Inflammatory macrophage treated with lipopolysaccharide for 4 hours (primary cell): ENCODE results near the gene SCGB1D1.

Experiments
- DNase-seq: peaks from one replicate; pipeline ENCODE4 v3.0.0-alpha.2; 2020

The SCGB1D1 gene, protein sequence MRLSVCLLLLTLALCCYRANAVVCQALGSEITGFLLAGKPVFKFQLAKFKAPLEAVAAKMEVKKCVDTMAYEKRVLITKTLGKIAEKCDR

DNA sequence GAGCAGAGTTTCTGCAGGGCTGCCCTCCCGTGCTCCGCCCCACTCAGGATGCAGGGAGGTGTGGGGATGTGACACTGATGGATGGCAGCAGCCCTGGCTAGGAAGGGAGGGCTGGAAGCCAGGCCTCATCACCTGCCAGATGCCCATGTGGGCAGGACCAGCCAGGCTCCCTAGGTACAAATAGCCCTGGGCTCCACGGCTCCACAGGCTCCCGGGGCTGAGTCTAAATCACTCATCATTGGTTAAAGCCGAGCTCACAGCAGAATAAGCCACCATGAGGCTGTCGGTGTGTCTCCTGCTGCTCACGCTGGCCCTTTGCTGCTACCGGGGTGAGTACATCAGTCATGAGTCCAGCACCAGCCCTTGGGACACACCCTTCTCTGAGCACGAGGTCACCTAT, at the start of gene SCGB1D1:
Gene SCGB1D1, plus strand, starts transcription at position 206 of the 400 bp plus-strand sequence. Its CDS starts 69 bp downstream, at position 275.
- DNase-seq = no peak

DNA sequence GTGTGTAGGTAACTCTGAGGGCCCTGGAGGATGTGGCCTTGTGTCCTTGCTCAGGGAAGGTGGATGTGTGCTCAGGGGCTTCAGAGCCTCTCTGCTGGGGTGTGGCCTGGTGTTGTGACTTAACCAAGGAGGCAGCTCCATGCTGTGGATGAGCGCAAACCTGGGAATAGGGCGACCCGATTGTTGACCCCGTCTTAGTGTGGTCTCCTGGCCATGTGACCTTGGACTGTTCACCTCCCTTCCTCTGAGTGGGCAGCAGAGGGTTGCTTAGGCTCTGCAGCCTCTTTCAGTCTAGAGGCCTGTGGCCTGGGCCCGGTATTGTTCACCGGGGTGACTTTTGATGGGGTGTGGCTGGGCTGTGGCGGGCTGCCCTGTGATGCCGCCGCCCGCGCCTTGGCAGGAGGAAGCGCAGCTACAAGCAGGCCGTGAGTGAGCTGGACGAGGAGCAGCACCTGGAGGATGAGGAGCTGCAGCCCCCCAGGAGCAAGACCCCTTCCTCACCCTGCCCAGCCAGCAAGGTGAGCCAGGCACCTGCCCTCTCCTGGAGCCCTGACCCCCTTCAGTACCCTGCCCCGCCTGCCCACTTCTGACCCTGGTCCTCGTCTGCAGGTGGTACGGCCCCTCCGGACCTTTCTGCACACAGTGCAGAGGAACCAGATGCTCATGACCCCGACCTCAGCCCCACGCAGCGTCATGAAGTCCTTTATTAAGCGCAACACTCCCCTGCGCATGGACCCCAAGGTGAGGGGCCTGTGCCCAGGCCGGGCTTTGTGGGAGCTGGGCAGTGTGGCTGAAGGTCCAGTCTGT, 49.5 kb upstream of the SCGB1D1 start:
- no peak for DNase-seq

DNA sequence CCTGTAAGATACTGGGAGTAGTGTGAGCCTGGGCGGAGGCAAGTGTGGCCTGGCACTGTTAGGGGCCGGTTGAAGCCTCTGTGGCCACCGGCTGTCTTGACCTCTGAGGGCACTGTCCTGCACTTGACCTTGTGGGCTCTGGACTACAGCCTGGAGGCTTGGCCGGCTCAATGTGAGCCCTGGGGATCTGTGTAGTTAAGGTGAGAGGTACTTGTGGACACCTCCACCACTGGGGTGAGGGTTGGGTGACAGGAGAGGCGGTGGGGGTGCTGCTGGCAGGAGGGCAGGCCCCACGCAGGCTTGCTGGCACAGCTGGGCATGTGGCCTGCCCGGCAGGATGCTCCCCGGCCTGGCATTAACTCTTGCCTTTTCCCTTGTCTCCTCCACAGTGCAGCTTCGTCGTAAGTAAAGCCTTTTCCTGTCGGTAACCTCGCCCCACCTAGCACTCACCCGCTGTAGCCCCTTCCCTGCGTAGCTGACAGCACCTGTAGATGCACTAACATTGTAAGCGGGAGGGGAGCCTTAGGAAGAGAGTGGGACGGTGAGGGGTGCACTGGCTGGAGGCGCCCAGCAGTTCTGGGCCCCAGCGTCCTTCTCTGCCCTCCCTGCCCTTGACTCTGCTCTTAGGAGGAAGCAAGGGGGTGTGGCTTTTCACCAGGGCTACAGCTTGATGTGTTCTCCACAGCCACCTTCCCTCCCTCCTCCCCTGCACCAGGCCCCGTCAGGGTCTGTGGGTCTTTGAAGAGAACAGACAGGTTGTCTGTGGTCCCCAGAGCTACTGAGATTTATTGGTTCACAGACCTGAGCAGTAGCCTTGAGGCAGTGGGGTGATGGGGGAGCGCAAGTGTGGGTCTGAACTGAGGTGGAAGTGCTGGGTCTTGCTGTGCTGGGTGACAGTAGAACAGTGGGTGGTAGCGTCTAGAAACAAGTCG, 48.6 kb upstream of the SCGB1D1 start:
- no peak for DNase-seq

DNA sequence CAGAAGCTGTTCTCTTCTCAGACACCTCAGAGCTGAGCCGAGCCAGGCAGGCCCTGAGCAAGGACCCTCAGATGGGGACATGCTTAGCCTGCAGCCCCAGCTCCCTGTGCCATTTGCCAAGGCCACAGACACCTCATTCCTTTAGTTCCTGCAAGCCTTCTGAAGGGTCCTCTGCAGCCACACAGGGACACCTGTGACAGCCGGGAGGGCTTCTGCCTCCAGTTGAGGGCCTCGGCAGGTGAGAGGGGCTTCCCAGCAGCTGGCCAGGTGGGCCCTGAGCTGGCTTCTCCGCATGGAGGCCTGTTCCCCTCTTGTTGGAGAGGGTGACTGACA, 48.0 kb upstream of the SCGB1D1 start:
- DNase-seq = no peak

DNA sequence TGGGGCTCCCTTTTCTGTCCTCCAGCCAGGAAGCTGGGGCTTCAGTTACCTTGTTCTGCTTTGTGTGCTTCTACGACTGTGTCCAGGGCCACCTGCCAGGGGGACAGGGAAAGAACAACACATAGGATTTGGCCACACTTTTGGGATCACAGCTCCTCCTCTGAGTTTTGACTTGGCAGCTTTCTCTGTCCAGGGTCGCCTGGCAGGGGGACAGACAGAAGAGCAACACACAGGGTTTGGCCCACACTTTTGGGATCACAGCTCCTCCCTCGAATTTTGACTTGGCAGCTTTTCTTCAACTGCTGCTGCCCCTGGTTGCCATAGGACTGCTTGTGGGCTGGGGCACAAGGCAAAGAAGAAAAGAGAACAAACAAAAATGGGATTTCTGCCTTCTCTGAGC, 47.1 kb upstream of the SCGB1D1 start:
- no peak for DNase-seq

DNA sequence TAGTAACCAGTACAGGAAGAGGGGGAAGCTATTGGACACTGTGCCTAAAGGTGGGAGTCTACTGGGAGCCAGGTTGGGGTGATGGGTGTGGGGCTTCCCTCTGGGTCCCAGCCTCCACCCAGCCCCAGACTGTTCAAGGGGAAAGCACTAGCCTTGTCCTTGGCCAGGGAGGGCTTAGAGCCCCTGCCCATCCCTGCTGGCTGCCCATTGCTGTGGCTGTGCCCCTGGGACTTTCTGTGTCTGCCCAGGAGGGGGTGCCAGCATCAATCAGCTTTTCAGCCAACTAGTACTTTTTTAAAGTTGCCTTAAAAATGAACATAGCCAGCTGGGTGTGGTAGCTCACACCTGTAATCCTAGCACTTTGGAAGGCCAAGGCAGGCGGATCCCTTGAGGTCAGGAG, 46.3 kb upstream of the SCGB1D1 start:
- no peak for DNase-seq

DNA sequence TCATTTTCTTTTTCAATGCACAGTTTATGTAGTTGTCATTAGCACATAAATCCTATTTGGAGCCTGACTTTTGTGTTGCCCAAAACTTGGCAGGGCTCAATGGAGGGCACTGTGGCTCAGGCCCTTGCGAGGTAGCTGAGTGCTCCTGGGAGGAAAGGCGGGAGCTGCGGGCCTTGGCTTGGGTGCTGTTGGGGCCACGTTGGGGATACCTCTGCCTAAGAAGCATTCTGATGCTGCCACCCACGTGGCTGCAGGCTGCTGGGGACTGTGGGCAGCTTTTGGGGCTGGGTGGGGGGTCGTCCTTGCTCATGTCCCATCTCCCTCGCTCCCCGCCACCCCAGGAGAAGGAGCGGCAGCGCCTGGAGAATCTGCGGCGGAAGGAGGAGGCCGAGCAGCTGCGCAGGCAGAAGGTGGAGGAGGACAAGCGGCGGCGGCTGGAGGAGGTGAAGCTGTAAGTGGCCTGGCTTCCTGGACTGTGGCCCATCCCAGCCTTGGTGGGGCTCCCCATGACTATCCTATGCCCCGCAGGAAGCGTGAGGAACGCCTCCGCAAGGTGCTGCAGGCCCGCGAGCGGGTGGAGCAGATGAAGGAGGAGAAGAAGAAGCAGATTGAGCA, 45.3 kb upstream of the SCGB1D1 start:
- no peak for DNase-seq

DNA sequence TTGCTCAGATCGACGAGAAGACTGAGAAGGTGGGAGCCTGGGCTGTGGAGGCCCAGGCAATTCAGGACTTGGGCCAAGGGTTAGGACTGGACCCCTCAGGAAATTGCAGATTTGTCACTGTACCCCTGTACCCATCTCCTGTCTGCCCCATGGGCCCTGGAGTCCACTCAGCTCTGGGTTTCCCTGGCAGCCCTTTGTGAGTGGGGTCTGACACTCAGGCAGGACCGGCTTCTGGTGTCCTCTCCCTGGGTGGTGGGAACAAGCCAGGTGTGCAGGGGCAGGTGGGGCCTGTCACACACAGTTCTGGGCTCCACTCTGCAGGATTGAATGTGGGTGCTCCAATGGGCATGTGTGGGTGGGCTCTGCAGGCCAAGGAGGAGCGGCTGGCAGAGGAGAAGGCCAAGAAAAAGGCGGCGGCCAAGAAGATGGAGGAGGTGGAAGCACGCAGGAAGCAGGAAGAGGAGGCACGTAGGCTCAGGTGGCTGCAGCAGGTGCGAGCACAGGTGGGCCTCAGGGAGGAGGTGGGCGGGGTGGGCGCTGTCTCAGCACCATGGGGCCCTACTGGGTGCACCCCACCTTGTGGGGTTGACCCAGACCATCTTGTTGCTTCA, 44.6 kb upstream of the SCGB1D1 start:
- DNase-seq = no peak

DNA sequence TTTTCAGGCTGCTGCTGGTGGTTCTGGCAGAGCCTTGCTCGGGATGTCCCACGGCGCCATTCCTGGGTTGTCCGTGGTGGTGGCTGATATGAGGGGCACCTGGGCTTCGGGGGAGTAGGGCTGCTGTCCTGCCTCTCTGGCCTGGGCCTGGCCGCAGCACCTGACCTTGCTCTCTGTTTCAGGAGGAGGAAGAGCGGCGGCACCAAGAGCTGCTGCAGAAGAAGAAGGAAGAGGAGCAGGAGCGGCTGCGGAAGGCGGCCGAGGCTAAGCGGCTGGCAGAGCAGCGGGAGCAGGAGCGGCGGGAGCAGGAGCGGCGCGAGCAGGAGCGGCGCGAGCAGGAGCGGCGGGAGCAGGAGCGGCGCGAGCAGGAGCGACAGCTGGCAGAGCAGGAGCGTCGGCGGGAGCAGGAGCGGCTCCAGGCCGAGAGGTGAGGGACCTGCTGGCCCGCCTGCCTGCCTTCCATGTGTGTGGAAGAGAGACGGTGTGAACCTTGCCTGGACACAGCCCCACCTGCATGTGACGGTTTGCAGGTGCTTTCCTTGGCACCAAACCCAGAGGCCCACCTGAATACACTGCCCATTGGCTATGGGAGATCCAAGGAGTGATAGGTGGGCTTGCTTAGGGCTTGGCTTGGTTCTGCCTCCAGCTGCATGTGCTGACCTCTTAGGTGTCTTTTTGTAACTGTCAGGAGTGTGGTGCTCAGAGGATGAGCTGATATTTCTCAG, 43.4 kb upstream of the SCGB1D1 start:
- no peak for DNase-seq

DNA sequence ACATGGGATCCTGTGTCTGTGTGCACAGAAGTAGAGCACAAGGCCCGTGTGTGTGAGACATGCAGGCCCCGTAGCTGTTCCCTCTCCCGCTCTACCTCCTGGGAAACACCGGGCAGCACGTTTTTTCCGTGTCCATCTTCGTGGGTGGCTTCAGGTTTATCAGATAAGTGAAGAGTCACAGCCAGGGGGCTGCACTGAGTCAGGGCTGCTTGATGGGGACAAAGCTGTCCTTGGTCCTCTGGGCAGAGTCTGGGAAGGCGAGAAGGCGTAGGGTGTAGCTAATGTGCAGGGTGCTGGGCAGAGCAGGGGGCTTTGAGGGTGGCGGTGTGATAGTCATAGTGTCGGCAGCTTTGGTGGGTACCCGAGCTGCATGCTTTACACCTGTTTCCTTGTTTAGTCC, 42.5 kb upstream of the SCGB1D1 start:
- no peak for DNase-seq

DNA sequence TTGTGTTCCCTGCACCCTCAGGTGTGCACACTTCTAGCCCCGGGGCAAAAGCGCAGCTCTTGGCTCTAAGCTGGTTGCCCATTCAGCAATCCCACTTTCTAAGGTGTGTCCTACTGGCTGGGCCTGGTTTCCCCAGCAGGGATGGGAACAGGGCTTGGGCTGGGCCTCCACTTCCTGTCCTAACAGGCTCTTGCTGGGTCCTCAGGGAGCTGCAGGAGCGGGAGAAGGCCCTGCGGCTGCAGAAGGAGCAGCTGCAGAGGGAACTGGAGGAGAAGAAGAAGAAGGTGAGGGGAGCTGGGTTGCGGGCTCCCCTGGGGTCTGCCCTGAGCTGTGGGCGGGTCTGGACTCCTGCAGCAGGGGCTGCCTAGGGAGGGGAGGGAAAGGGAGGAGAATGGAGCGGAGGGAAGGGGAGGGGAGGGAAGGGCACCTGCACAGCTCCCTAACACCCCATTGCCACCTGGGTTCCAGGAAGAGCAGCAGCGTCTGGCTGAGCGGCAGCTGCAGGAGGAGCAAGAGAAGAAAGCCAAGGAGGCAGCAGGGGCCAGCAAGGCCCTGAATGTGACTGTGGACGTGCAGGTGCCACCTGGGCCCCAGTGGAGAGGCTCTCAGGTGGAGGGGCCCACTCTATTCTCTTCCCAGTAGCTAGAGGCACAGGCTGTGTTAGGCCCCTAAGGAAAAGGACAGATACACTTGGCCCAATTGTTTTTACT, 41.6 kb upstream of the SCGB1D1 start:
- no peak for DNase-seq

DNA sequence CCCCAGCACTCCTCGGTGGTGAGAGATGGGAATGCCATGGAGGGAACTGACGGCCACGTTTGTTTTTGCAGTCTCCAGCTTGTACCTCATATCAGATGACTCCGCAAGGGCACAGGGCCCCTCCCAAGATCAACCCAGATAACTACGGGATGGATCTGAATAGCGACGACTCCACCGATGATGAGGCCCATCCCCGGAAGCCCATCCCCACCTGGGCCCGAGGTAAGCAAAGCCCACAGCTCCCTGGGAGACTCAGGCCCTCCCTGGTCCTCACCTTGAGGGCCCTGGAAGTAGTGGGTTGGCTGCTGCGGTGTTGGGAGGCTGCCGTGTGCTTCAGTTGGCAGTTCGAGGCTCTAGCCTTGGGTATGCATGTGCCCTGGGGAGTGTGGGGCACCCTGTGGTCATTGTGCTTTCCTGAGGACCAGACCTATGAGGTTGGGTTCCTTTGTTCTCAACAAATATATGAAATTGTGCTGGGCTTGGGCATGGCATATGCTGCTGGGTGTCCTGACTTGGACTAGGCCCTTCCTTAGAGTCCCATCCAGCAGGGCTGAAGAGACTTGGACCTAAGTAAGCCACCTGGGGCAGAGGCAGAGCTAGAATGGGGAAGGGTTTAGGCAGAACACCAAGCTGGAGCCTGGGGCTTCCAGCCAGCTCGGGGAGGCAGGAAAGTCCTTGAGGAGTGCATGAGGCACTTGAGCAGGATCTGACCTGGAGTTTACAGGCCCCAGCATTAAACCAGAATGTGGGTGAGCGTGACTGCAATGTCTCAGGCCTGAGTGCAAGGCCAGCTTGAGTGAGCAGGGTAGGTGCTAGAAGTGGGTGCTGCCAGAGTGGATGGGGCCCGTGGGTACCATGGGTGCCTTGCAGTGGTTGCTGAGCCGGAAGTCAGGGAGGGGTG, 39.8 kb upstream of the SCGB1D1 start:
- DNase-seq = no peak

DNA sequence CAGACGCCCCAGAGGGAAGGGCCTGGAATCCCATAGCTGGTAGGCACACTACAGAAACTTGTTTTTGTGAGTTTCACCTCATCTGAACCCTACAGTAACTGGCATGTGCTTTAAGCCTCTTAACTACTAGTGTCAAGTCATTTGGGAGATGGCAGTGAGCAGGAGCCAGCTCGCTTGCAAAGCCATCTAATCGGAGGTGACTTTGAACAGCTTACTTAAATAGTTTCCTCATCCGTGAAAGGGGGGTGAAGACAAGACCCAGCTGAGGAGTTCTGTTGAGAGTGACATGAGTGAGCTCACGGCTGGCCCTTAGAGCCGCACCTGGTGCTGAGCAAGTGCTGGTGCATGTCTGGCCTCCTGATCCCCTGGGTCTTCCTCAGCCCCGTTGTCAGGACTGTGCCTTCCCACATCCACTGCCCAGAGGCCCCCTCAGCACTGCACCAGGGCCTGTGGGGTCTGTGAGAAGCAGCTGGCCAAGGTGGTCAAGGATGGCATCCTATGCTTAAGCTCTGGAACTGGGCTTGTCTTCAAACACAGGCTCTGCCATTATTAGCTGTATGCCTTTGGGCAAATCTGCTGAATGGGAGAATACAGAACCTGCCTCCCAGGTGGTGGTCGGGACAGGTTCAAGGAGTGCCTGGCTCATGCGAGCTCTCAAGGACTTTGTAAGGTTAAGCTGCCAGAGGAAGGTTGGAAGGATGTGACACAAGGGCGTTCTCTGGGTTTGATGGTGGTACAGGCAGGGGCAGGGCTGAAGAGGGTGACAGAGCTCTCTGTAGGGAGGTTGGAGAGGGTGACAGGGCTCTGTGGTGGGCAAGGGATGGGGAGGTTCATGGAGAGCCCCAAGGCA, 38.9 kb upstream of the SCGB1D1 start:
- DNase-seq = no peak

DNA sequence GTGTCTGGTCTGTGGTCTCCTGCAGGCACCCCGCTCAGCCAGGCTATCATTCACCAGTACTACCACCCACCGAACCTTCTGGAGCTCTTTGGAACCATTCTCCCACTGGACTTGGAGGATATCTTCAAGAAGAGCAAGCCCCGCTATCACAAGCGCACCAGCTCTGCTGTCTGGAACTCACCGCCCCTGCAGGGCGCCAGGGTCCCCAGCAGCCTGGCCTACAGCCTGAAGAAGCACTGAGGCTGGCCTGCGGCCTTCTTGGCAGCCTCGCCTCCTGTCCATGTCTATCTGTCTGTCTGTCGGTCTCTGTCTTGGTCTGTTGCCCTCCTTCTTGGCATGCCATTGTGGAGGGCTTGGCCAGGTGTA, 38.3 kb upstream of the SCGB1D1 start:
- no peak for DNase-seq

DNA sequence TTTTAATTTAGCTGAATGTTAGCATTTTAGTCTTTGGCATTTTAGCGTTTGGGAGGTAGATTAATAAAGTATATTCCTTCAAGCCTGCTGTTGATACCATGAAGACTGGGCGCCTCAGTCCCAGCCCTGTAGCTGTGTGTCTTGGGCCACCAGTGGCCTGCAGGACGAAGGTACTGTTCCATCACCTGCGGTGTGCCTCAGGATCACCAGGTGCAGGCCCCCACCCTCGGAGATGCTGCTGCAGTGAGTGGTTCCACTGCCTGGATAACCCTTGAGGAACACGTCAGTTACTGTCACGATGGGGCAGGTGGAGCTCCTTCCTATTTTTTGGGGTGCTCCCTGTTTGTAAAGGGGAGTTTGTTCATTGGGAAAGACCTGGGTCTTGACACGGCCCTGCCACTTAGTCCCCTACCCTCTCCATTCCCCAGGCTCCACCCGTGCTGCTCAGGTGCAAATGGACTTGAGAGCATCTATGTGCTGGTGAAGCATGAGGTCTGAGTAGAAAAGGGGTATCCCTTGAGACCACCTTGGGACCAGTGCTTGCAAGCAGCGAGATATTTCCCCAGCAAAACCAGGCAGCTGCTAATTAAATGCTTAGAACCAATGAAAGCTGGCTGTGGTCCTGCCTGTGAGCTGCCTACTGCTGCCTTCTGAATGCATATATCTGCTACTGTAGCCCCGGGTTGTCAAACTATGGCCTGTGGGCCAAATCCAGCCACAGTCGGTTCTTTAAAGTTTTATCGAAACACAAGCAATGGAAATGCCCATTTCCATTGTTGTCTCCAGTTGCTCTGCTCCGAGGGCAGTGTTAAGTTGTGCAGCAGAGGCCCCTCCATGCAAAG, 37.5 kb upstream of the SCGB1D1 start:
- DNase-seq = no peak

DNA sequence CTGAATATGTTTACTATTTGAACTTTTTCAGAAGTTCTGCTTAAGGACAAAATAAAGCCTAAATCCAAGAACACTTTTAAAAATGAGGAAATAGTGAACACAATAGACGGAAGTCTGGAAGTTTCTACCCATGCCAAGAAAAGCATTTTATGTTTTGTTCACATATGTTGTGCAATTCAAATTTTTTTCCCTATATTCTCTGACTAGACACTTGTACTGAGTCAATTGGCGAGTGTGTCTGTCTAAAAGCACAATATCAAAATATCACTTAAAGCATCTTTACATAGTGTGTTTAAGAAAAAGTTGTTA, 37.0 kb upstream of the SCGB1D1 start:
- peak; percentile 46 for DNase-seq

DNA sequence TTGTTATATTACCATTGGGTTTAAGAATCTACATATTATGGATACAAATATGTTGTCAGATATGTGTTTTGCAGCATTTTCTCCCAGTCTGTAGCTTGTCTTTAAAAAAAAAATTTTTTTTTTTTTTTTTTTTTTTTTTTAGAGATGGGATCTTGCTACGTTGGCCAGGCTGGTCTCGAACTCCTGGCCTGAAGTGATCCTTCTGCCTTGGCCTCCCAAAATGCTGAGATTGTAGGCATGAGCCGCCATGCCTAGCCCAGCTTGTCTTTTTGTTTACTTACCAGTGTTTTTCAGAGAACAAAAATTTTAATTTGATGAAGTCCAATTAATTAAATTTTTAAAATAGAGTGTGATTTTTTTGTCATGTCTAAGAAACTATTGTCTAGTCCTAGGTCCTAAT, 36.4 kb upstream of the SCGB1D1 start:
- DNase-seq = no peak

DNA sequence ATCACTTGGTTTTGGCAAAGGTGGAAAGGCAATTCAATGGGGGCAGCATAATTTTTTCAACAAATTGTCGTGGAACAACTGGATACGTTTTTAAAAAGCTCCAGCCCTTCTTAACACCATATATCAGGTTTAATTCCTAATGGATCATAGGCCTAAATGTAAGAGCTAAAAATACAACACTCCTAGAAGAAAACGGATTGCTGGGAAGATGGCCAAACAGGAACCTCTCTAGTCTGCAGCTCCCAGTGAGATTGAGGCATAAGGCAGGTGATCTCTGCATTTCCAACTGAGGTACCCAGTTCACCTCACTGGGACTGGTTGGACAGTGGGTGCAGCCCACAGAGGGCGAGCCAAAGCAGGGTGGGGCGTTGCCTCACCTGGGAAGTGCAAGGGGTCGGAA, 32.4 kb upstream of the SCGB1D1 start:
- no peak for DNase-seq

DNA sequence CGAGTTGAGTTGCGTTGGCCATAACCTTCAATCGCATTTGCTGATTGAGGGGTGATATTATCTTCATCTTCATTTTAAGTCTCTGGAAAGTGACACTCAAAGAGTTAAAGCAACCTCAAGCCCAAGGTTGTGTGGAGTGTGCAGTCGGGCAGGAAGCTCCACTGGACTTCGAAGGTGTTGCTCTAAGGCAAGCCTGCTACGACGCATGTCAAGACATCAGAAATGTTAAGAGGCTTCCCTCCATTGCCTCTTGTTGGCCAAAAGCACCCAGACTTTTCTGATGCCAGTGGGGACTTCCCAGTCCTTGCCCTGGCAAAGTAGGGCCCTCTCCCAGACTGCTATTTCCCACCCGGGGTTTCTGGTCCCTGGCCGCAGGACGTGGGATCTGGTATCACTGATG, 23.6 kb upstream of the SCGB1D1 start:
- no peak for DNase-seq
